Measurements from ENCODE around the gene LRRC56.

Gene LRRC56, protein sequence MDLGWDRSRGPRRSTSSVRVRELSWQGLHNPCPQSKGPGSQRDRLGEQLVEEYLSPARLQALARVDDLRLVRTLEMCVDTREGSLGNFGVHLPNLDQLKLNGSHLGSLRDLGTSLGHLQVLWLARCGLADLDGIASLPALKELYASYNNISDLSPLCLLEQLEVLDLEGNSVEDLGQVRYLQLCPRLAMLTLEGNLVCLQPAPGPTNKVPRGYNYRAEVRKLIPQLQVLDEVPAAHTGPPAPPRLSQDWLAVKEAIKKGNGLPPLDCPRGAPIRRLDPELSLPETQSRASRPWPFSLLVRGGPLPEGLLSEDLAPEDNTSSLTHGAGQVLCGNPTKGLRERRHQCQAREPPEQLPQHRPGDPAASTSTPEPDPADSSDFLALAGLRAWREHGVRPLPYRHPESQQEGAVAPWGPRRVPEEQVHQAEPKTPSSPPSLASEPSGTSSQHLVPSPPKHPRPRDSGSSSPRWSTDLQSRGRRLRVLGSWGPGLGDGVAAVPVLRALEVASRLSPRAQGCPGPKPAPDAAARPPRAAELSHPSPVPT

DNA sequence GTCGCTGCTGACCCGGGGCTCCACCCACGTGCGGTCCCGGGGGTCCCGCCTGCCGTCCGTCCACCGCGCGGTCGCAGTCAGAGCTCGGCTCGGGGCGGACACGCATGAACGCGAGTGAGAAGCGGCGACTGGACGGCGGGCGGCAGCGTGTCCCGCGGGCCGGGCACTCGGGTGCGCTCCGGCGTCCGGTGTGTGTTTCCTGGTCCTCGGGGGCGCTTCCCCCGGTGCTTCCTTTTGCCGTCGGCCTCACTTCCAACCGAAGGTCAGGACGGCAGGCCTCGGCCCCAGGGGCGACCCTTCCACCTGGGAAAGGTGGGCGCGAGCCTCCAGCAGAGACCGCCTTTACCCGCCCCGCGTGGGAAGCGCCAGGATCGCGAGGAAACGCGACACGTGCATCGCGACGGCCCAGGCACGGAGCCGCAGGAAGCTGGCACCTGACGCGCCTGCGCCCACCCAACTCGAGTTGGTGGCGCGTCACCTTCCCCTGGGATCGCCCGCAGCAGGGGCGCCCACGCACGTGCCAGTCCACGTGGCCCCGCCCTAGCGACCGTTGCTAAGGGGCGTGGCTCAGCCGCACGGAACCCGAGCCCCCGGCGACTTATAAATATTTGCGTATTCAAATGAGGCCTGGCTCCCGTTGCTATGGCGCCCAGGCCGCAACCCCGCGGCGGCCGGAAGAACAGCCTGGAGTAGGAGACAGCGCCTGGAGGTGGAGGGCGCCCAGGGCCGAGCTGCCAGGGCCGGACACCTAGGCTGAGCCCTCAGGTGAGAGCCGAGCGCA is at the start of gene LRRC56:
Gene LRRC56 (plus strand): TSS at position 687 of the 781 bp plus-strand sequence. CDS start 3,158 bp downstream, outside the sequence.
- peak; percentile 94 to 95 for DNase-seq

DNA sequence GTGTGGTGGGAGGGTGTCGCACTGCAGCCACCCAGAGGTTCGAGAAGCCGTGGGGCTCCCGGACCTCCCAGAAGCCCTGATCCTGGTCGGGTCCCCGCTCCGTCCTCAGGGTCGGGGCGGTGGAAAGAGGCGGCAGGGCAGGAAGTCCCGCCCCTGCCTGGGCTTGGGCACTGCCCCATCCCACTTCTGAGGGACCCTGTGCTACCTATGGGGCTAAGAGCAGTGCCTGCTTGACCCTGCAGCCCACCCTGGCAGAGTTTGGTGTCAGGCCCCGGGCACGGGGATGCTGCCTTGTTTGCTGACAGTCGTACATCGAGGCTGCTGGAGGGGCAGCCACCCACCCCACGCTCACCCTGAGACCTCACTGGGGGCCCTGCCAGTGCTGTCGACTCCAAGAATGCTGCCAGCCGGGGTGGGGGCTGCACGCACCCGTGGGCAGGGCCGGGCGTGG is 49.7 kb upstream of the LRRC56 start:
- DNase-seq, result no peak

DNA sequence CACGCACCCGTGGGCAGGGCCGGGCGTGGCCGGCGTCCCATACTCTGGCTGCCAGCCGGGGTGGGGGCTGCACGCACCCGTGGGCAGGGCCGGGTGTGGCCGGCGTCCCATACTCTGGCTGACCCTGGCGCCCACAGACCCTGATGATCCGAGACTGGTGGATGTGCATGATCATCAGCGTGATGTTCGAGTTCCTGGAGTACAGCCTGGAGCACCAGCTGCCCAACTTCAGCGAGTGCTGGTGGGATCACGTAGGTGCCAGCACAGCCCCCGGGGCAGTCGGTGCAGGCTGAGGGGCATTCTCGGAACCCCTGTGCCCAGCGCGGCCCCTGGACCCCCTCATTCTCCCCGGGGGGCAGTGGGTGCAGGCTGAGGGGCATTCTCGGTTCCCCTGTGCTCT is 49.3 kb upstream of the LRRC56 start:
- DNase-seq, result no peak

DNA sequence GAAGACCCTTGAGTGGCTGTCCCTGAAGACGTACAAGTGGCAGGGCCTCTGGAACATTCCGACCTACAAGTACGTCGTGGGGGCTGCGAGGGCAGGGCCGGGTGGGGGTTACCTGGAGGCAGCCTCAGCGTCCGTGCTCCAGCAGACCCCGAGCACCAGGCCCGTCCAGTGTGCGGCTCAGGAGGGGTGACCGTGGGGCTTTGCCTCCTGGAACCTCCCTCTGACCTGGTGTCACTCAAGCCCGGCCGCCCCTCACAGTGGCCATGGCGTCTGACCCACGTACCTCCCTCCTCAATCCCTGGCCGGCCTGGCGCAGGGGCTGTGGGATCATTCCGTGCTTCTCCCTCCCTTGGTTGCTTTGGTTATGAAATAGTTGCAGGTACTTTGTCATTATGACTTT is 48.7 kb upstream of the LRRC56 start:
- no peak for DNase-seq

DNA sequence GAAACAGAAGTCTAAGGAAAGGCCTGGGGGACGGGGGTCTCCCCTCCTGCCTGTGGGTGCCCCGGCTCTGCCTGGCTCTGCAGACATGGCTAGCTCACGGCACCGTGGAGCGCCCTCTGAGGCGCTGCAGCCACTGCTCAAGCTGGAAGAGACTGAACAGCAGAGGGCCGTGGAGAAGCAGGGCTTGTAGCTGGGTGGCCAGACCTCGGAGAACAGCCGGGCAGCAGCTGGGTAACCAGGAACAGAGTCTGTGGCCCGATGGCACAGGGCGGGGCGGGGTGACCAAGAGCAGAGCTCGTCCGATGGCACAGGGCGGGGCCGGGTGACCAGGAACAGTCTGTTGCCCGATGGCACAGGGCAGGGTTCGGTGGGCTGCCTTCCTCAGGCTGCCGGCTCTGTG is 48.3 kb upstream of the LRRC56 start:
- DNase-seq, result no peak

DNA sequence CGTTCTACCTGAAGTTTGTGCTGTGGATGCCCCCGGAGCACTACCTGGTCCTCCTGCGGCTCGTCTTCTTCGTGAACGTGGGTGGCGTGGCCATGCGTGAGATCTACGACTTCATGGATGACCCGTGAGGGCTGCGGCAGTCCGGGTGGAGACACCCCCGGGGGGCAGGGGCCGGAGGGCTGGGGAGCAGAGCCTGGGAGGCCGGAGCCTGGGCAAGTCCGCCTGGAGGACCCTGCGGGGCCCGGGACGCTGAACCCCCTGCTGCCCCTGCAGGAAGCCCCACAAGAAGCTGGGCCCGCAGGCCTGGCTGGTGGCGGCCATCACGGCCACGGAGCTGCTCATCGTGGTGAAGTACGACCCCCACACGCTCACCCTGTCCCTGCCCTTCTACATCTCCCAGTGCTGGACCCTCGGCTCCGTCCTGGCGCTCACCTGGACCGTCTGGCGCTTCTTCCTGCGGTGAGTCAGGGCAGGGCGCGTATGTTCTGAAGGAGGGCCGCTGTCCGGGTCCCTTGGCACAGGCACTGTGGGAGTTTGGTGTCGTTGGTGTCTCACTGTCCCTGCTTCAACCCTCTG is 47.6 kb upstream of the LRRC56 start:
- DNase-seq, result no peak

DNA sequence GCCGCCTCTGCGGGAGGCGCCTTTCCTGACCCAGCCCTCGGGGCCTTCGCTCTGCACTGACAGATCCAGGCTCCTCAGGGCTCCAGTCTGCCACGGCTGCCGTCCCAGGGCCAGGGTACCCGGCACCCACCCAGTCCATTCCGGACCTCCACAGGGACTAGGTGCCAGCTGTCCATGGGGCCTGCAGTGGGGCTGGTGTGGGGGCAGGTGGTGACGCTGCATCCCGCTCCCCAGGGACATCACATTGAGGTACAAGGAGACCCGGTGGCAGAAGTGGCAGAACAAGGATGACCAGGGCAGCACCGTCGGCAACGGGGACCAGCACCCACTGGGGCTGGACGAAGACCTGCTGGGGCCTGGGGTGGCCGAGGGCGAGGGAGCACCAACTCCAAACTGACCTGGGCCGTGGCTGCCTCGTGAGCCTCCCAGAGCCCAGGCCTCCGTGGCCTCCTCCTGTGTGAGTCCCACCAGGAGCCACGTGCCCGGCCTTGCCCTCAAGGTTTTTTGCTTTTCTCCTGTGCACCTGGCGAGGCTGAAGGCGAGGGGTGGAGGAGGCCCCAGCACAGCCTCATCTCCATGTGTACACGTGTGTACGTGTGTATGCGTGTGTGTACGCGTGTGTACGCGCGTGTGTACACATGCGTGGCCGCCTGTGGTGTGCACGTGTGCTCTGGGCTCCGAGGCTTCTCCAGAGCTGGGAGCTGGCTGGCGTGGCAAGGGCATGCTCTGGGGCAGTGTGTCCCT is 47.0 kb upstream of the LRRC56 start:
- no peak for DNase-seq

DNA sequence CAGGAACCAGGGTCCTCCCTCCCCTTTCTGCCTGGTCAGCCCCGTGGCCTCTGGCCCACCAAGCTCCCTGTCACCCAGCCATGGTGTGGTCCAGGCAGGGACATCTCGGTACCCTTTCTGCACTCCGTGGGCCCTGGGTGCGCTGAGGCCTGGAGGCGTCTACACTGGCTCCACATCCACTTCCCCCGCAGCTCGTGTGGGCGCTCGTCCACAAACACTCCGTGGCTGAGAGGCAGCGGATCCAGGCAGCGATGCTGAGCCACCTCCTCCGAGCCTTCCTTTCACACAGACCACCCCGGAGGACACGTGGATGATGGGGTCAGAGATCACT is 46.4 kb upstream of the LRRC56 start:
- no peak for DNase-seq

DNA sequence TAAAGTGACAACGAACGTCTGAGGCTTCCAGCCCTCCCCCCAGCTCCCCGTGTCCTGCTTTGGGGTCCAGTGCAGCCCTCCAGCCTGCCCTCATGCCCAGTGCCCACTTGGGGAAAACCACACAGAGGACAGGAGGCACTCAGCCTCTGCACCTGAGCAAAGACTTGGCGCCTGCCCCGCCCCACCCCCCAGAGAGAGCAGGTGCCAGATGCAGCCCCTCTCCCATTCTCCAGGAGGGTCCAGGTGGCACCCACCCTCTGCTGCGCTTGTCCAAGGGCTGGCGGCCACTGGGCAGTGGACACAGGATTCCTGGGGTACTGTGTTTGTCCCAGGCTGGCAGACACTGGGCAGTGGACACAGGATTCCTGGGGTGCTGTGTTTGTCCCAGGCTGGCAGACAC is 46.0 kb upstream of the LRRC56 start:
- no peak for DNase-seq

DNA sequence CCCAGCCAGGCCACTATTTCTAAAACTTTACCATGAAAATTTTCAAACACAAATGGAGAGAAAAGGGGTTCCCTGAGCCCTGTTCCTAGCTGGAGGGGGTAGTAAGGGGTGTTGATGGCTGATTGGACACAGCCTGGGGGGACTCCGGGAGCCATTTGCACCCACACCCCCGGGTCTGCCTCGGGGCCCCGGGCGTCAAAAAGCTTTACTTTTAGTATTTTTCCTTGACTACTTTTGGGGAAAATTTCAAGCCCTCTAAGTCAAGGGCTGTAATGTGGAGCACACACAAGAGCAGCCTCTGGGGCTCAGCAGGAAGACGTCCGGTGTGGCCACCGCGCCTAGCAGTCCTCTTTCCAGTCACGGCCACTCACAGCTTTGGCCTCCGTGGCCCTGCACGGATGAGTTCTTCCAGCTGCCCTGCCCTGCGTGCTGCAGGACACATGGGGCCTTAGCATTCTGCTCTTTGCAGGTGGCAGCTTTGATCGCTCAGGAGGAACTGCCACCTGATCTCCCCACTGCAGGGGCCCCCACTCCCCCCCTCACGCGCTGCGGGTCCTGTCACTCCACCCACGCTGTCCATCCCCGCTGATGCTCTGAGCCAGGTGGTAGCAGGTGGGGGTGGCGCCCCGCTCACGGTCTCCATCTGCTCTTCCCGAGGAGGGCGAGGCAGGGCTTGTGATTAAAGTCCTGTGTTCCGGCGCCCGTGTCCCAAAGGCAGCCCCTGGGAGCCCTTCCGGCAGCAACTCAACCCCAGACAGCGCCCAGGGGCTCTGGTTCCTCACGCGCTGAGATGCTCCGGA is 44.7 kb upstream of the LRRC56 start:
- DNase-seq, result no peak

DNA sequence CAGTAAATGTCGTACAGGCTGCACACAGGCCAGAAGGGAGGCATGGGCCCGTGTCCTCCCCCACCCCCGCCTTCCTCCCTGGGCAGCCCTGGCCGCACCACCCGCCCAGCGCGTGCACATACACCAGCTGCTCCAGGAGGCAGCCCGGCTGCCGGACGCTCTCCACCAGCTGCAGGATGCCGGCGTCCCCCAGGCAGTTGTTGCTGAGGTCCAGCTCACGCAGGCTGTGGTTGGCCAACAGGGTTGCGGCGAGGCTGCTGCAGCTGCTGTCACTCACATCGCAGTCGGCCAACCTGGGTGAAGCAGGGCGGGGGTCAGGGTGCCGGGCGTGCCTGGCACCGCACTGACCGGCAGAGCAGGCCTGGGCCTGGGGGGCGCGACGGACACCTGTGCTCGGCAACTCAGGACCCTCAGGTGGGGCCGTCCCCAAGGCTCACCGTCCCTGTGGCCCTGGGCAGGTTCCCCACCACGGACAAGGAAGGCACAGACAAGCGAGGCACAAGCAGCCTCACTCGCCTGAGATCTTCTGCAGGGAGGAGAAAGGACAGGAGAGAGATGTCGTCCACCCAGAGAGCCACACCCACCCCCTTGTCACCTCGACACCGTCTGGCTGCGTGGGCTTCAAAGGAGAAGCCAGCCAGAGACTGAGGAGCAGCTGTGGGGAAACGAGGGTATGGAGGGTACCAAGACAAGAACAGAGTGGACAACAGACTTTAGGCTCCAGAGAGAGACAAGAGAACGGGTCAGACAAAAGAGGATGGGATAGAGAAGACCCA is 42.4 kb upstream of the LRRC56 start:
- DNase-seq, result no peak

DNA sequence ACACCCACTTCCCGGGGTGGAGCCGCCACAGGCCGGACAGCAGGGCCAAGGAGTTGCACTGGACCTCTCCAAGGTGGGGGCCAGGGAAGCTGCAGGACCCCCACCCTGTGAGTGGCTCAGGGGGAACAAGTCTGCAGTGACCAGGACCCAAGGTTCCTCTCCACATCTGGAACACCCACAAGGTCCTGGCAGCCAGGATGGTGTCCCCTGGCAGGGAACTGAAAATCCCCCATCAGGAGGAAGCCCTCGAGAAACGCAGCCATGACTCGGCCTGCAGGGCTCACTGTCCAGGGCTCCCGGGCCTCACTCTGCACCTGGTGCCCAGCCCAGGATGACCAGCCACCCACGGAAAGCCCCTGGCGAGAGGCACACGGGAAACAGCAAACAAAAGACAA is 41.8 kb upstream of the LRRC56 start:
- DNase-seq, result no peak

DNA sequence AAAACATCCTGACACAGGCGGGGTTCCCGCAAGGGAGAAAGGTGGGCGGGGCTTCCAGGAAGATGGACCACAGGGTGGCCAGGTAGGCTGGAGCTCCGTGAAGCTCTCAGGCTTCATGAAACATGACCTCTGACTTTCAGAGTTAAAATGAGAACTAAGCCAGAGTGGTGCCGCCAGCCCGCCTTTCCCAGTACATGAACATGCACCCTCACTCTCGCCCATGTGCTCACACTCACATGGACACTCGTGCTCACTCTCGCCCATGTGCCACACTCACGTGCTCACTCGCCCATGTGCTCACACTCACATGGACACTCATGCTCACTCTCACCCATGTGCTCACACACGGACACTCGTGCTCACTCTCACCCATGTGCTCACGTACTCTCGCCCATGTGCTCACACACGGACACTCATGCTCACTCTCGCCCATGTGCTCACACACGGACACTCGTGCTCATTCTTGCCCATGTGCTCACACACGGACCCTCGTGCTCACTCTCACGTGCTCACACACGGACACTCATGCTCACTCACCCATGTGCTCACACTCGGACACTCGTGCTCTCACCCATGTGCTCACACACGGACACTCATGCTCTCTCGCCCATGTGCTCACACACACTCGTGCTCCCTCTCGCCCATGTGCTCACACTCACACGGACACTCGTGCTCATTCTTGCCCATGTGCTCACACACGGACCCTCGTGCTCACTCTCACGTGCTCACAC is 40.3 kb upstream of the LRRC56 start:
- DNase-seq, result no peak

DNA sequence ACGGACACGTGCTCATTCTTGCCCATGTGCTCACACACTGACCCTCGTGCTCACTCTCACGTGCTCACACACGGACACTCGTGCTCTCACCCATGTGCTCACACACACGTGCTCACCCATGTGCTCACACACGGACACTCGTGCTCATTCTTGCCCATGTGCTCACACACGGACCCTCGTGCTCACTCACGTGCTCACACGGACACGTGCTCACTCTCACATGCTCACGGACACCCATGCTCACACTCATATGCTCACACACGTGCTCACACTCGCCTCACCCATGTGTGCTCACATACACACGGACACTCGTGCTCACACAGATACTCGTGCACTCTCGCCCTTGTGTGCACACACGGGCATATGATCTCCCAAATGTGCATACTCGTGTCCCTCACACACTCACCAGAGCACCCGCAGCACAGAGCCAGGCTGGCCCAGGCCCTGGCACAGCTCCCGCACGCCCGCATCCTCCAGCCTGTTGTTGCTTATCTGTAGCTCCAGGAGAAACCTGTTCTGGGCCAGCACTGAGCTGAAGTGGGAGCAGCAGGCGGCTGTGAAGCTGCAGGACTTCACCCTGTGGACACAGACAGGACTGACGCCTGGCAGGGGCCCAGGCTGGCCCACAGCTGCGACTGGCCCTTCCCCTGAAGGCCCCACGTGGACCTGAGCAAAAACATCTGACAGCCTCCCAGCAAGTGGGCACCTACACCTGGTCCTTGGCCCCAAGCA is 39.6 kb upstream of the LRRC56 start:
- DNase-seq, result no peak

DNA sequence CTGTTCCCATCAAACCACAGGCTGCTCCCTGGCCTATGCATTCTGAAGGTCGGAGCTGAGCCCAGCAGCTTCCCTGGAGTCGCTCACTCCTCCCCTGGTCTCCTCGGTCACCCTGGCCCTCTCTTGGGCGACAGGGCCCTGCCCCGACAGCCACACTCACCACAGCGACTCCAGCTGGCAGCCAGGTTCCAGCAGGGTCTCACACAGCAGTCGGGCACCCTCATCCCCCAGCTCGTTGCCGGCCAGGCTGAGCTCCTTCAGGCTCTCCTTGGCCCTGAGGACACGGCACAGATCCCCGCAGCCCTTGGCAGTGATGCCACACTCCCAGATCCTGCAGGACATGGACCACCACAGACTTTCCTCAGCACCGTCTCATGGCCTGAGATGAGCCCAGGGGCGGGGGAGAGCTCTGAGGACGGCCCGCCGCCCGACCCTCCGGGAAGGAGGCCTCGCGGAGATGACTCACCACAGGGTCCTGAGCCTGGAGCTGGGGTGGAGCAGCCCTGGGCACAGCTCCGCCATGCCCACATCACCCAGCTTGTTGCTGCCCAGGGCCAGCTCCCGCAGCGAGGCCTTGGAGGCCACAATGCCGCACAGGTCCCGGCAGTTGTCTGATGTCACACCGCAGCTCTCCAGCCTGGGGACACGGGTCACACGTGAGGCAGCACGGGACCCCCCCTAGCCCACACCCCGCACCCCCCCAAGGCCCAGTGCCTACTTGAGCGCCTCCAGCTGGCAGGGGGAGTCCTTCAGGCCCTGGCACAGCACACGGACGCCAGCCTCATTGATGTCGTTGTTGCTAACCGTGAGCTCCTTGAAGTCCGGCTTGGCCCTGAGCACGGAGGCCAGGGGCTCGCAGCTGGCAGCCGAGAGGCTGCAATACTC is 38.8 kb upstream of the LRRC56 start:
- DNase-seq, result no peak

DNA sequence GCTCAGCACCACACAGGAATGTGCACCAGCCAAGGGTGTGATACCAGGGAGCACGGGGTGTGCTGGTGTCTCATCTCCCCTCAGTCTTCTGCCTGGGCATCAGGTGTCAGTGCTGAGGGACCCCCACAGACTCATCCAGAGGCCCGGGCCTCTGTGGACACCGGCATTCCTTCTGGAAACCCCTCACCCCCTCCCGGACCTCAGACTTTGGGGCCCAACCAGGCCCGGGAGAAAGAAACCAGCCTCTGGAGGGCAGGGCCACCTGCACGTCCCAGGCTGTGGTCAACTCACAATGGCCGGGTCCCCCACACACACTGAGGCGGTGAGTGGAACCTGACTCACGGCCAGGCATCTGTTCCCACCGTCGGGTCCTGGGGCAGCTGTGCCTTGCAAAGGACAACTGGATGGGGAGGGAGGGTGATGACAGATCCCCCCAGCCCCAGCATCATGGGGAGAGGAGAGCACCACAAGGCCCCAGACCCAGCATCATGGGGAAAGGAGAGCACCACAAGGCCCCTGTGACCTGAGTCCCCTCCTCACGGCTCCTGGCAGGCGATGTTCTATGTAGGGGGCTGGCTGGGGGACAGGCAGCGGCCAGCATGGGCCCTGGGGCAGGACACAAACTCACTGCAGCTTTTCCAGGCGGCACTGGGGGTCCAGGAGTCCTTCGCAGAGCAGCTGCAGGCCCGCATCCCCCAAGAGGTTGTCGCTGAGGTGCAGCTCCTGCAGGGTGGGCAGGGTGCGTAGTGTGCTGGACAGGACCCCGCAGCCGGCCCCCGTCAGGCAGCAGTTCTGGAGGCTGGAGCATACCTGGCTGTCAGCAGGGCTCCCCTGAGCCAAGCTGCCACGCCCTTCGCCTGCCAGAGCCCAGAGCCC is 37.9 kb upstream of the LRRC56 start:
- no peak for DNase-seq

DNA sequence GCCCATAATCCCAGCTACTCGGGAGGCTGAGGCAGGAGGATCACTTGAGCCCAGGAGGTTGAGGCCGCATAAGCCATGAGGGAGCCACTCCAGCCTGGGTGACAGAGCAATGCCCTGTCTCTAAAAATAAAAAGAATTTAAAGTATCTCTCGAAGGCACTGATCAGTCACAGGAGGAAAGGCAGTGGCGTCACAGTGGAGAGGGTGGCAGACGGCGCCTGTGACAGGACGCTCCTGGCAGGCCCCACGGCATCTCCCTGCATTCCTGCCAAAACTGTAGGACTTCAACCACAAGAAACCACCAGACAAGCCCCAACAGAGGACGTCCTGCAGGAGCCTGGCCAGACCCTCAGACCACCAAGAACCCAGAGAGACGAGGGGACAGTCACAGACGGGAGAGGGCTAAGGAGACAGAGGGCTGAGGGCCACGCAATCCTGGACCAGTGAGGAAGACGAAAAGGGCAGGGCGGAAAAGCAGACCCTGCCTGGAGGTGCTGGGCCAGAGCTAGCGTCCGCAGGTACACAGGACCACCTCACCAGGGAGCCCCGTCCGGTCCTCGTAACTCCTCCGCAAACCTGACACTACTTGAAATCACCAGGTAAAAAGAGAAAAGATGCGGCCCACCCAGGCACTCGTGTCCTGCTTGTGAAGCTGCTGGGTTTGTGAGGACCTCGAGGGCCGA is 36.2 kb upstream of the LRRC56 start:
- no peak for DNase-seq
